ENCODE measurements around the gene FRMD4A.

DNA sequence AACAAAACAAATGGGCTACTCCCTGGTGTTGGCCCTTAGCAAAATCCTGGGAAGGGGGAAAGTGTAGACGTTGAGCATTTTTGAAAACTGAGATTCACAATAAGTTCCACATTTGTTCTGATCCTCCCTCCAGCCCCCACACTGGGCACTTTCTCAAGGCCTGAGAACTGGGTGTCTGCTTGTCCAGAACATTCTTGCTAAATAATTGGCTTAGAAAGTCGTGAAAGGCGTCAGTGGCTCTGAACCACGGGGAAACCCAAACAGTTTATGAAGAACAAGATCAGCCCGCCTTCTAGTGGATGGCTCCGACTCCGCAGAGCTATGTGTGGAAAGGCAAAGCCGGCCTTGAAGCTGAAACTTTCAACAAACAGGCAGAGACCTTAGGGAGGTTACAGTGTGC is 373.9 kb downstream of the FRMD4A start:
- TF ChIP-seq, protein P1, sequence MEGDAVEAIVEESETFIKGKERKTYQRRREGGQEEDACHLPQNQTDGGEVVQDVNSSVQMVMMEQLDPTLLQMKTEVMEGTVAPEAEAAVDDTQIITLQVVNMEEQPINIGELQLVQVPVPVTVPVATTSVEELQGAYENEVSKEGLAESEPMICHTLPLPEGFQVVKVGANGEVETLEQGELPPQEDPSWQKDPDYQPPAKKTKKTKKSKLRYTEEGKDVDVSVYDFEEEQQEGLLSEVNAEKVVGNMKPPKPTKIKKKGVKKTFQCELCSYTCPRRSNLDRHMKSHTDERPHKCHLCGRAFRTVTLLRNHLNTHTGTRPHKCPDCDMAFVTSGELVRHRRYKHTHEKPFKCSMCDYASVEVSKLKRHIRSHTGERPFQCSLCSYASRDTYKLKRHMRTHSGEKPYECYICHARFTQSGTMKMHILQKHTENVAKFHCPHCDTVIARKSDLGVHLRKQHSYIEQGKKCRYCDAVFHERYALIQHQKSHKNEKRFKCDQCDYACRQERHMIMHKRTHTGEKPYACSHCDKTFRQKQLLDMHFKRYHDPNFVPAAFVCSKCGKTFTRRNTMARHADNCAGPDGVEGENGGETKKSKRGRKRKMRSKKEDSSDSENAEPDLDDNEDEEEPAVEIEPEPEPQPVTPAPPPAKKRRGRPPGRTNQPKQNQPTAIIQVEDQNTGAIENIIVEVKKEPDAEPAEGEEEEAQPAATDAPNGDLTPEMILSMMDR (IDR thresholded peaks at IDR 0.05; ENCODE audit: insufficient read depth, low read length, poor library complexity, severe bottlenecking): no peak
- TF ChIP-seq EZH2phosphoT487 (conservative IDR thresholded peaks at IDR 0.05; ENCODE audit: low read length): no peak

Data from SU-DHL-6 (cell line).